Measurements from ENCODE around the gene ARHGEF9.
"Not testable (repeated sequence)": the region's sequence is repeated elsewhere in the genome, so short reads cannot be mapped to it uniquely, and the experiment has no call there.

The ARHGEF9 gene

DNA sequence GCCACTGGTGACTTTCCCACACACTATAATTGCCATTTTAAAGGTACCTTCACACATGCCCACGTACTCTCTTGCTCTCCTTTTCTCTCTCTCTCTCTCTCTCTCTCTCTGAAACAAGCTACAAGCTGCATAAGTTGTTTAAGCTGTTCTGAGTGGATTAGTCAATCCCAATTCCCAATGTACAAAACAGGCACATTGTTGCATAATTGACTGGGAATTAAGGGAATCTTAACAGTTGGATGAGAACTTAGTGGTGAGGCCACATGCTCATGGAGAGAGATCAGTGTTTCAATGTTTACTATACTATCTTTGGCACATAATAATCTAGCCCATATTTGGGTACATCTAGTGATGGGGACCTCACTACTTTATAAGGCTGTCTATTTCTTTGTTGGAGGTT lies 123.3 kb downstream of the ARHGEF9 start:
- DNase-seq (ENCODE audit: low read depth in 2 of 2), result no peak

- no peak for DNase-seq (ENCODE audit: low read depth in 2 of 2)
Observed at GRCh38 chrX:63658920-63659319, 126.1 kb downstream of the ARHGEF9 start.

GRCh38 chrX:63657821-63658220 lies 127.2 kb downstream of the ARHGEF9 start:
- DNase-seq (ENCODE audit: low read depth in 2 of 2), result no peak

DNA sequence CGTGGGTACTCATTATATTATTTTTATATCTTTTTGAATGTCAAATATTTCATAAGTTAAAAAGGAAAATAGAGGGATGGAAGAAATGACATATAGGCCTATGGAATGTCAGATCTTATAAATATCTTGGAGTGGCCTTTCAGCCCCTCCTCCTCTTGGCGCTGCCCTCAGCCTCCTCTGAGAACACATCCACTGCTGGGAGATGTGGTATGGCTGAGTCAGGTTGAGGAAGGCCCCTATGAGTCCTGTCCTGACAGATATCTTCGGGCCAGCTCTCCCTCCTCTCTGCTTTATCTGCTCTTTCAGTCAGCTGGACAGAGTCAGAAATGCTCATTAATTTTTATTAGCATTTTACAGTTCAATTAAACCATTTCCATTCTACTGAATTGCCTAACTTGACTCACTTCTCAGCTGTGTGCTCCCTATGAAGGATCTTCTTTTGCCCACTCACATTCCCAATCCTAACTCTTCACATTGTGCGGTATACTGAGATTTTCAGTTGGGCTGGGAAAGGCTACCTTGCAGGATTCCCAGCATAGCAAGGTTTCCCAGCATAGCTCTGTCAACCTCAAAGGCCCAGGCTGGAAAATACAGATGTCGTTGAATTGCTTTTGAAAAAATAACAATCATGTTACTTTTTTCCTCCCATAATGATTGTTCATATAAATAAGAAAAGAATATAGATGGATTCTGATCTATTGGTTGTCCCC lies 128.0 kb downstream of the ARHGEF9 start:
- DNase-seq (ENCODE audit: low read depth in 2 of 2), result no peak

- DNase-seq (ENCODE audit: low read depth in 2 of 2), result no peak
Observed at GRCh38 chrX:63652086-63652765, 132.8 kb downstream of the ARHGEF9 start.

GRCh38 chrX:63645748-63646147 lies 139.3 kb downstream of the ARHGEF9 start:
- DNase-seq (ENCODE audit: low read depth in 2 of 2), result not testable (repeated sequence)

DNA sequence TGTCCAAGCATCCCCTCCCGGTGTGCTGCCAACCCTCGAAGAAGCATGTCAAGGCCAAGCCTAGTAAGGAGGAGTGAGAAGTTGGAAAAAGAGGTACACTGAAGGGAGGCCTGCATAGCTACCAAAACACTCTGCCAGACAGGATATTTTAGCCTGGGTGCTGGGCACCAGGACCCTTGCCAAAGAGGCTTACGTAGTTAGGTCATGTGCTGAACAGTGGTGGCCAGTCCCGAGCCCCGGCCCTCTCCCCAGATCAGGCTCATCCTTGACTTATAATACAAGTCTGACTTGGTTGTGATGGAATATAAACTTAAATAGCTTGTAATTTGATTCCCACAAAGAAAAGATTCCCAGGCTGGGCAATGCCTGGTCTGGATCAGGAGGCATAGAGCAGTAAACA lies 149.3 kb downstream of the ARHGEF9 start:
- DNase-seq (ENCODE audit: low read depth in 2 of 2), result no peak

DNA sequence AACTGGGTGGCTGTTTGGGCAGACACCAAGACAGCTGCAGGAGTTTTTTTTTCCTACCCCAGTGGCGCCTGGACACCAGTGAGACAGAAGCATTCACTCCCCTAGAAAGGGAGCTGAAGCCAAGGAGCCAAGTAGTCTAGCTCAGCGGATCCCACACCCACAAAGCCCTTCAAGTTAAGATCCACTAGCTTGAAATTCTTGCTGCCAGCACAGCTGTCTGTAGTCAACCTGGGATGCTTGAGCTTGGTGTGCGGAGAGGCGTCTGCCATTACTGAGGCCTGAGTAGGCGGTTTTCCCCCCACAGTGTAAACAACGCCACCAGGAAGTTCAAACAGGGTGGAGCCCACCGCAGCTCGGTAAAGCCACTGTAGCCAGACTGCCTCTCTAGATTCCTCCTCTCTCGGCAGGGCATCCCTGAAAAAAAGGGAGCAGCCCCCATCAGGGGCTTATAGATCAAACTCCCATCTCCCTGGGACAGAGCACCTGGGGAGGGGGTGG lies 171.4 kb downstream of the ARHGEF9 start:
- no peak for DNase-seq (ENCODE audit: low read depth in 2 of 2)

- no peak for DNase-seq (ENCODE audit: low read depth in 2 of 2)
Observed at GRCh38 chrX:63585936-63586335, 199.1 kb downstream of the ARHGEF9 start.
